ENCODE results near the gene DDX10. TPM values are rescaled to one million over a fixed set of nuclear protein-coding genes. Genes with fewer than 3 reads are reported as not detected.

The DDX10 gene
- total RNA-seq, 1 donor from 2014 or later, result 38.5 TPM

- no peak overlapping the region for H3K27ac Mint-ChIP-seq
- H3K4me1 Mint-ChIP-seq, result peaks cover 7% of the 10 kb centered on the region
- H3K4me3 Mint-ChIP-seq, result no peak overlapping the region
- no peaks in the 10 kb centered on the region for H3K36me3 Mint-ChIP-seq
- H3K27me3 Mint-ChIP-seq (ENCODE audit: low read depth), result no peaks in the 10 kb centered on the region
- H3K9me3 Mint-ChIP-seq, result peaks cover 8% of the 10 kb centered on the region
- no peak for TF ChIP-seq CTCF (IDR thresholded peaks at IDR 0.05; ENCODE audit: unreplicated experiment)
- DNase-seq (ENCODE audit: low spot score in 2 of 2, unreplicated experiment in 2 of 2), result no peak
These were observed 295.0 kb downstream of the DDX10 start for GRCh38 chr11:108959874-108960273.

GRCh38 chr11:108960501-108960900, 295.6 kb downstream of the DDX10 start:
- Mint-ChIP-seq H3K9me3 (peaks cover 7% of the 10 kb centered on the region), H3K27me3 (ENCODE audit: low read depth) (no peaks in the 10 kb centered on the region), H3K4me3 (no peak overlapping the region), H3K4me1 (peaks cover 7% of the 10 kb centered on the region), H3K36me3 (no peaks in the 10 kb centered on the region), H3K27ac (no peak overlapping the region)
- DNase-seq (ENCODE audit: low spot score in 2 of 2, unreplicated experiment in 2 of 2), result no peak
- TF ChIP-seq CTCF (IDR thresholded peaks at IDR 0.05; ENCODE audit: unreplicated experiment), result no peak

- peaks cover 7% of the 10 kb centered on the region for H3K9me3 Mint-ChIP-seq
- H3K4me3 Mint-ChIP-seq, result no peak overlapping the region
- H3K4me1 Mint-ChIP-seq, result peaks cover 7% of the 10 kb centered on the region
- H3K36me3 Mint-ChIP-seq, result no peaks in the 10 kb centered on the region
- no peak for DNase-seq (ENCODE audit: low spot score in 2 of 2, unreplicated experiment in 2 of 2)
- no peak overlapping the region for H3K27ac Mint-ChIP-seq
- TF ChIP-seq CTCF (IDR thresholded peaks at IDR 0.05; ENCODE audit: unreplicated experiment), result no peak
- H3K27me3 Mint-ChIP-seq (ENCODE audit: low read depth), result no peaks in the 10 kb centered on the region
These were observed 296.2 kb downstream of the DDX10 start for GRCh38 chr11:108961095-108961494.

- no peaks in the 10 kb centered on the region for H3K36me3 Mint-ChIP-seq
- no peak for DNase-seq (ENCODE audit: low spot score in 2 of 2, unreplicated experiment in 2 of 2)
- H3K27ac Mint-ChIP-seq, result no peak overlapping the region
- H3K27me3 Mint-ChIP-seq (ENCODE audit: low read depth), result no peaks in the 10 kb centered on the region
- no peak for TF ChIP-seq CTCF (IDR thresholded peaks at IDR 0.05; ENCODE audit: unreplicated experiment)
- H3K9me3 Mint-ChIP-seq, result peaks cover 7% of the 10 kb centered on the region
- H3K4me1 Mint-ChIP-seq, result peaks cover 7% of the 10 kb centered on the region
- no peak overlapping the region for H3K4me3 Mint-ChIP-seq
These were observed 298.2 kb downstream of the DDX10 start for GRCh38 chr11:108963118-108963517.

GRCh38 chr11:108965306-108966001, 300.6 kb downstream of the DDX10 start:
- no peaks in the 10 kb centered on the region for H3K4me1 Mint-ChIP-seq
- no peaks in the 10 kb centered on the region for H3K36me3 Mint-ChIP-seq
- peaks cover 7% of the 10 kb centered on the region for H3K9me3 Mint-ChIP-seq
- DNase-seq (ENCODE audit: low spot score in 2 of 2, unreplicated experiment in 2 of 2), result no peak
- no peaks in the 10 kb centered on the region for H3K27me3 Mint-ChIP-seq (ENCODE audit: low read depth)
- no peak for TF ChIP-seq CTCF (IDR thresholded peaks at IDR 0.05; ENCODE audit: unreplicated experiment)
- no peak overlapping the region for H3K4me3 Mint-ChIP-seq
- H3K27ac Mint-ChIP-seq, result no peak overlapping the region
